Activated CD4-positive, alpha-beta memory T cell treated with anti-CD3 and anti-CD28 coated beads, Interleukin-2, amount 10 ng/mL, durations not matched to agents 7 days and 5 days (primary cell): ENCODE measurements around the gene SP9. TPM values are rescaled to one million over a fixed set of nuclear protein-coding genes. Genes with fewer than 3 reads are reported as not detected.
A peak's percentile ranks its signal among the peaks of the same experiment; 100 is the strongest.
"Not testable (repeated sequence)": the region's sequence is repeated elsewhere in the genome, so short reads cannot be mapped to it uniquely, and the experiment has no call there.

ENCODE experiments used
- CTCF ChIA-PET: fragments of 350-600 bp; sonication (Branson Sonifier 250); formaldehyde crosslinking; loops from one replicate; lab custom pipeline; 2021; ENCODE audit warnings: antibody characterized with exemption, inconsistent platforms; lab: Charles Lee
- POLR2A ChIA-PET: fragments of 350-600 bp; sonication (Branson Sonifier 250); formaldehyde crosslinking; loops from one replicate; lab custom pipeline; 2021; ENCODE audit warnings: antibody characterized with exemption; lab: Charles Lee
- DNase-seq: peaks from one replicate; pipeline ENCODE4 v3.0.0-alpha.2; 2020
- H3K27ac Mint-ChIP-seq: one replicate; pipeline ENCODE4 v1.8.0; 2021; ENCODE audit warnings: mild to moderate bottlenecking, mixed read lengths
- H3K27me3 Mint-ChIP-seq: one replicate; pipeline ENCODE4 v1.8.0; 2021; ENCODE audit warnings: mixed read lengths
- H3K36me3 Mint-ChIP-seq: one replicate; pipeline ENCODE4 v1.8.0; 2021; ENCODE audit warnings: low read depth, mixed read lengths
- H3K4me1 Mint-ChIP-seq: one replicate; pipeline ENCODE4 v1.8.0; 2021; ENCODE audit warnings: mixed read lengths
- H3K4me3 Mint-ChIP-seq: one replicate; pipeline ENCODE4 v1.8.0; 2021; ENCODE audit warnings: mild to moderate bottlenecking, mixed read lengths
- H3K9me3 Mint-ChIP-seq: one replicate; pipeline ENCODE4 v1.8.0; 2021; ENCODE audit warnings: mixed read lengths
- total RNA-seq, 2 experiments: library from RNA; stranded (reverse); gene quantifications; one replicate each; pipeline ENCODE4 v1.2.3, GENCODE V29; 2021

The SP9 gene
- total RNA-seq, 2 experiments from 2014 or later, result not detected

- Mint-ChIP-seq H3K9me3 (no peaks in the 10 kb centered on the region), H3K27me3 (peaks cover 62% of the 10 kb centered on the region), H3K4me3 (peak overlapping the region; percentile 41), H3K27ac (no peak overlapping the region), H3K4me1 (peaks cover 34% of the 10 kb centered on the region), H3K36me3 (peaks cover 5% of the 10 kb centered on the region)
- POLR2A ChIA-PET, result interaction anchor here (1.1 to 1.7 kb wide), 2 partner anchors 9 to 16 kb away, joined by 4 to 5 read pairs; partner anchors contain the start of gene SP9
- no peak for DNase-seq
- CTCF ChIA-PET, result interaction anchor here (2.7 kb wide), 1 partner anchor 940 kb away, joined by 9 read pairs; no protein-coding TSS in a partner anchor
Observed at GRCh38 chr2:174342686-174343342, 8.1 kb downstream of the SP9 start.

GRCh38 chr2:174343343-174343622 lies 8.5 kb downstream of the SP9 start:
- POLR2A ChIA-PET, result interaction anchor here (1.1 to 1.7 kb wide), 2 partner anchors 9 to 17 kb away, joined by 4 to 5 read pairs; partner anchors contain the start of gene SP9
- Mint-ChIP-seq H3K9me3 (no peaks in the 10 kb centered on the region), H3K27ac (no peak overlapping the region), H3K4me1 (peaks cover 33% of the 10 kb centered on the region), H3K27me3 (peaks cover 59% of the 10 kb centered on the region), H3K4me3 (no peak overlapping the region), H3K36me3 (peaks cover 6% of the 10 kb centered on the region)
- CTCF ChIA-PET, result interaction anchor here (2.7 kb wide), 1 partner anchor 941 kb away, joined by 9 read pairs; no protein-coding TSS in a partner anchor
- DNase-seq, result no peak

DNA sequence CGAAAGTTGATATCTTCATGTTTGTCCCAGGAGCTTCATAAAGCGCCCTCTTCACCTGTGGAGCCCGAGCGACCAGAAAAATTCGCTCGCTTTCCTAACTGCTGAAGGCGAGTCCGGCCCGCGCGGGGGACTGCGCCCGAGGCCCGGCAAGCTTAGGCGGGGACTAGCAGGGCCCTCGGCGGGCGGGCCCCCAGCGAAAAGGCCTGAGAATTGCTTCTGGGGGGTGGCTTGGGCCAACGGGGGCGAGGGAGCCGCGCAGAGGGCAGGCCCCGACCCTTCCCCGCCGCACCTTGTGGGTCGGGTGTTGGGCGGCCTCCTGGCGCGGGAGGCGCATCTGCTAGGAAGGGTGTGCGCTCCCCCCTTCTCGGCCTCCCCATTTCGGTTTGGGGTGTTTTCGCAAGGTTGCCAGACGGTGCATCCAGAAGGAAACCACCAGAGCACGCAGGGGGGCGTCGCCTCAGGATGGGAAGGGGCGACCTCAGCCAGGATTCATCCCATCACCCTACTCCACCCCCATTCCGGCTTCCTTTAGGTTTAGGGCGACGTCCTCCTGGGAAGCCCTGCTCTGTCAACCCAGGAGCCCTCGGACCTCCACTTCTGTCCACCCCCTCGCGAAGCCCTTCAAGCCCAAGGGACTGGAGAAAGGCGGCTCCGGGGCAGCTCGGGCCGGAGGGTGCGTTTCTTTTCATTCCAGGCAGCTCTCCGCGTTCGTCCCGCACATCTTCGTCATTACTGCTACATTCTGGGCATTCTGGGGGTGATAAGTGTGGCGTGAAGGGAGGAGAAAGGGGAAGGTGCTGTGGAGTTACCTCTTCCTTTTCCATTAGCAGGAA lies 9.1 kb downstream of the SP9 start:
- ChIA-PET CTCF (interaction anchor here (0.8 to 2.7 kb wide), 4 partner anchors 9 to 941 kb away, joined by 3 to 9 read pairs (median 4); partner anchors contain the start of gene SP9), POLR2A (interaction anchor here (1.1 to 1.7 kb wide), 2 partner anchors 10 to 17 kb away, joined by 4 to 5 read pairs; partner anchors contain the start of gene SP9)
- peaks cover 11% of the 10 kb centered on the region for H3K36me3 Mint-ChIP-seq
- no peak overlapping the region for H3K4me3 Mint-ChIP-seq
- peaks cover 54% of the 10 kb centered on the region for H3K27me3 Mint-ChIP-seq
- DNase-seq, result no peak
- H3K27ac Mint-ChIP-seq, result no peak overlapping the region
- no peaks in the 10 kb centered on the region for H3K9me3 Mint-ChIP-seq
- H3K4me1 Mint-ChIP-seq, result peaks cover 33% of the 10 kb centered on the region

- Mint-ChIP-seq H3K27me3 (peaks cover 43% of the 10 kb centered on the region), H3K27ac (no peak overlapping the region), H3K4me1 (peaks cover 29% of the 10 kb centered on the region), H3K36me3 (peaks cover 11% of the 10 kb centered on the region), H3K9me3 (no peaks in the 10 kb centered on the region), H3K4me3 (no peak overlapping the region)
- no peak for DNase-seq
- ChIA-PET POLR2A (no interaction called here), CTCF (interaction anchor here (0.8 to 2.7 kb wide), 4 partner anchors 10 to 942 kb away, joined by 3 to 9 read pairs (median 4); partner anchors contain the start of gene SP9)
Observed at GRCh38 chr2:174344716-174345461, 10.1 kb downstream of the SP9 start.

GRCh38 chr2:174350018-174350417 lies 15.3 kb downstream of the SP9 start:
- Mint-ChIP-seq H3K9me3 (no peaks in the 10 kb centered on the region), H3K4me3 (no peak overlapping the region), H3K36me3 (peaks cover 9% of the 10 kb centered on the region), H3K27me3 (peaks cover 8% of the 10 kb centered on the region), H3K4me1 (no peaks in the 10 kb centered on the region), H3K27ac (no peak overlapping the region)
- ChIA-PET CTCF (interaction anchor here (0.5 to 3.1 kb wide), 4 partner anchors 9 to 213 kb away, joined by 3 to 14 read pairs (median 3); no protein-coding TSS in a partner anchor), POLR2A (no interaction called here)
- DNase-seq, result no peak

DNA sequence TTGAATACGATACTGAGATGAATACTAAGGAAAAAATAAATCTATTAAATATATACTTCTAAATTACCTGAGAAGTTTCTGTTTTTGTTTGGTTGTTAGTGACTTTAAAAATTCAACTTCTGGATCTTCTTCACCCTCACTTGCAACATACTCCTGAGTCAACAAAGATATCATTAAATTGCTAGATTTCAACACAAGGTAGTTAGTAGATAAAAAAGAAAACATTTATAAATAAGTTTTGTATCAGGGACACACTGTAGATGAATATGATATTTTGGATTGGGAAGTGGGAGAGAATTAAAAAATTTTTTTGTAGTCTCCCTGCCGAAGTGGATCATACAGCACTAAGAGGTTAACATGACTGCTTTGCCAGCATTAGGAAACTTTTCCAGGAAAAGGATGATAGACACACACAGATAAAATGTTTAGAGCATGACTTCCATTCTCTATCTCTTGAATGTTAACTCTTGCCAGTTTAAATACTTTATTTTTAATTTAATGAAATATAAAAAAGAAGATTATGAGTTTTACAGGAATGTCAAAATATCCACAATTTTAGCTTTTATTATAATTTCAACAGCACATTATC lies 15.9 kb downstream of the SP9 start:
- CTCF ChIA-PET, result interaction anchor here (1.1 to 3.1 kb wide), 3 partner anchors 9 to 141 kb away, joined by 3 to 14 read pairs (median 3); no protein-coding TSS in a partner anchor
- Mint-ChIP-seq H3K27ac (no peak overlapping the region), H3K9me3 (no peaks in the 10 kb centered on the region), H3K27me3 (peaks cover 2% of the 10 kb centered on the region), H3K4me1 (no peaks in the 10 kb centered on the region), H3K4me3 (no peak overlapping the region), H3K36me3 (peaks cover 9% of the 10 kb centered on the region)
- POLR2A ChIA-PET, result no interaction called here
- DNase-seq, result no peak

DNA sequence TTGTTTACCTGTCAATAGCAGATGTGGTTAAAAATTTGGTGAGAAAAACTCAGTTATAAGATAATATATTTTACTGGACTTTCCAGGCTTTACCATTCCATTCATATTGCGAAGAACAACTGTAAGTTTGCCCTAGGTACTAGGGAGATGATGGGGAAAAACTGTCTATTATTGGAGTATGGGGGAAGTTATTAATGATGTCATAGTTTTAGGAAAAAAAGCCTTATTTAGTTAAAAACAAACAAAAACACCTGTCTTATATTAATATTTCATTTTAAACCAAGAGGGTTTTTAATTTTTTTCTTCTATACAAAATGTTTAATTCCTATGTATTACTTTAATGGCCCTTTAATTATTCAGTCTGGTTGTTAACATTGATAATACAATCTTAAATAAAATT lies 18.2 kb downstream of the SP9 start:
- H3K9me3 Mint-ChIP-seq, result no peaks in the 10 kb centered on the region
- no peaks in the 10 kb centered on the region for H3K4me1 Mint-ChIP-seq
- H3K27me3 Mint-ChIP-seq, result no peaks in the 10 kb centered on the region
- peaks cover 9% of the 10 kb centered on the region for H3K36me3 Mint-ChIP-seq
- H3K27ac Mint-ChIP-seq, result no peak overlapping the region
- no peak for DNase-seq
- no peak overlapping the region for H3K4me3 Mint-ChIP-seq
- CTCF ChIA-PET, result interaction anchor here (1.0 kb wide), 1 partner anchor 12 kb away, joined by 3 read pairs; no protein-coding TSS in a partner anchor
- POLR2A ChIA-PET, result no interaction called here

GRCh38 chr2:174356347-174356746 lies 21.6 kb downstream of the SP9 start:
- Mint-ChIP-seq H3K27ac (no peak overlapping the region), H3K4me1 (no peaks in the 10 kb centered on the region), H3K27me3 (no peaks in the 10 kb centered on the region), H3K4me3 (no peak overlapping the region), H3K36me3 (peaks cover 9% of the 10 kb centered on the region), H3K9me3 (no peaks in the 10 kb centered on the region)
- POLR2A ChIA-PET, result no interaction called here
- CTCF ChIA-PET, result interaction anchor here (1.0 kb wide), 1 partner anchor 15 kb away, joined by 3 read pairs; no protein-coding TSS in a partner anchor
- DNase-seq, result no peak

DNA sequence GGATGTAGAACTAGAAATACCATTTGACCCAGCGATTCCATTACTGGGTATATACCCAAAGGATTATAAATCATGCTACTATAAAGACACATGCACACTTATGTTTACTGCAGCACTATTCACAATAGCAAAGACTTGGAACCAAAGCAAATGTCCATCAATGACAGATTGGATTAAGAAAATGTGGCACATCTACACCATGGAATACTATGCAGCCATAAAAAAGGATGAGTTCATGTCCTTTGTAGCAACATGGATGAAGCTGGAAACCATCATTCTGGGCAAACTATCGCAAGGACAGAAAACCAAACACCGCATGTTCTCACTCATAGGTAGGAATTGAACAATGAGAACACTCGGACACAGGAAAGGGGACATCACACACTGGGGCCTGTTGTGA lies 24.9 kb downstream of the SP9 start:
- DNase-seq, POLR2A ChIA-PET: not testable (repeated sequence)

GRCh38 chr2:174362949-174363348 lies 28.2 kb downstream of the SP9 start:
- peaks cover 11% of the 10 kb centered on the region for H3K9me3 Mint-ChIP-seq
- no peak for DNase-seq
- no peaks in the 10 kb centered on the region for H3K27me3 Mint-ChIP-seq
- H3K4me3 Mint-ChIP-seq, result no peak overlapping the region
- CTCF ChIA-PET, result interaction anchor here (0.8 to 1.0 kb wide), 2 partner anchors 13 to 15 kb away, joined by 3 read pairs; no protein-coding TSS in a partner anchor
- H3K27ac Mint-ChIP-seq, result no peak overlapping the region
- peaks cover 53% of the 10 kb centered on the region for H3K36me3 Mint-ChIP-seq
- POLR2A ChIA-PET, result no interaction called here
- H3K4me1 Mint-ChIP-seq, result no peaks in the 10 kb centered on the region

More for the DNA sequence above, 24.9 kb downstream of the SP9 start:
- not testable (repeated sequence) for H3K4me3 Mint-ChIP-seq, H3K9me3 Mint-ChIP-seq, H3K27me3 Mint-ChIP-seq, H3K27ac Mint-ChIP-seq, H3K4me1 Mint-ChIP-seq
- peaks cover 29% of the 10 kb centered on the region for H3K36me3 Mint-ChIP-seq
- CTCF ChIA-PET, result interaction anchor here (0.8 kb wide), 1 partner anchor 24 kb away, joined by 3 read pairs; no protein-coding TSS in a partner anchor

DNA sequence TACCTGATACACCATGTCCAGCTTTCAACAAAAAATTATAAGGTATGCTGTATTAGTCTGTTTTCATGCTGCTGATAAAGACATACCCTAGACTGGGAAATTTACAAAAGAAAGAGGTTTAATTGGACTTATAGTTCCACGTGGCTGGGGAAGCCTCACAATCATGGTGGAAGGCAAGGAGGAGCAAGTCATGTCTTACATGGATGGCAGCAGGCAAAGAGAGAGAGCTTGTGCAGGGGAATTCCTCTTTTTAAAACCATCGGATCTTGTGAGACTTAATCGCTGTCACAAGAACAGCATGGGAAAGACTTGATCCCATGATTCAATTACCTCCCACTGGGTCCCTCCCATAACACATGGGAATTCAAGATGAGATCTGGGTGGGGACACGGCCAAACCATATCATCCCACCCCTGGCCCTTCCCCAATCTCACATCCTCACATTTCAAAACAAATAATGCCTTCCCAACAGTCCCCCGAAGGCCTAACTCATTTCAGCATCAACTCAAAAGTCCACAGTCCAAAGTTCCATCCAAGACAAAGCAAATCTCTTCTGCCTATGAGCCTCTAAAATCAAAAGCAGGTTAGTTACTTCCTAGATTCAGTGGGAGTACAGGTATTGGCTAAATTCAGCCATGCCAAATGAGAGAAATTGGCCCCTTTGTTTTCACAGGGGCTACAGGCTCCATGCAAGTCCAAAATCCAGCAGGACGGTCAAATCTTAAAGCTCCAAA lies 28.9 kb downstream of the SP9 start:
- Mint-ChIP-seq H3K36me3 (peaks cover 53% of the 10 kb centered on the region), H3K9me3 (peaks cover 11% of the 10 kb centered on the region)
- not testable (repeated sequence) for H3K27me3 Mint-ChIP-seq

More for the DNA sequence above, 28.9 kb downstream of the SP9 start:
- CTCF ChIA-PET, H3K27ac Mint-ChIP-seq, DNase-seq, POLR2A ChIA-PET, H3K4me1 Mint-ChIP-seq, H3K4me3 Mint-ChIP-seq: not testable (repeated sequence)
